ENCODE results near the gene LHX8. TPM values are rescaled to one million over a fixed set of nuclear protein-coding genes. Genes with fewer than 3 reads are reported as not detected.

The LHX8 gene
- total RNA-seq, 1 donor = not detected

GRCh38 chr1:75132812-75133619, 1.2 kb upstream of the LHX8 start:
- no peaks in the 10 kb centered on the region for H4K20me1 ChIP-seq (ENCODE audit: insufficient read depth, low read length)
- no peak for TF ChIP-seq CTCF (IDR thresholded peaks at IDR 0.05; ENCODE audit: extremely low read depth, low read depth, low read length)
- H3K4me2 ChIP-seq (ENCODE audit: insufficient read depth, low read length) = no peak overlapping the region
- no peaks in the 10 kb centered on the region for H3K79me2 ChIP-seq (ENCODE audit: insufficient read depth, low read length)
- no peaks in the 10 kb centered on the region for H3K36me3 ChIP-seq (ENCODE audit: insufficient read depth, low read length)
- peaks cover 91% of the 10 kb centered on the region for H3K27me3 ChIP-seq (ENCODE audit: insufficient read depth, low read length)
- no peaks in the 10 kb centered on the region for H3K4me1 ChIP-seq (ENCODE audit: insufficient read depth, low read length)
- no peak overlapping the region for H3K4me3 ChIP-seq (ENCODE audit: insufficient read depth, low read length)
- no peak for DNase-seq (ENCODE audit: insufficient read length, low spot score, missing footprints)
- H3K27ac ChIP-seq (ENCODE audit: low read depth, low read length) = no peak overlapping the region
- H3K9me3 ChIP-seq (ENCODE audit: low read depth, low read length) = no peaks in the 10 kb centered on the region
- H2AFZ ChIP-seq (ENCODE audit: low read length) = no peak overlapping the region

- TF ChIP-seq CTCF (IDR thresholded peaks at IDR 0.05; ENCODE audit: extremely low read depth, low read depth, low read length) = no peak
- no peaks in the 10 kb centered on the region for H3K36me3 ChIP-seq (ENCODE audit: insufficient read depth, low read length)
- peak overlapping the region; percentile 29 for H2AFZ ChIP-seq (ENCODE audit: low read length)
- H4K20me1 ChIP-seq (ENCODE audit: insufficient read depth, low read length) = no peaks in the 10 kb centered on the region
- H3K79me2 ChIP-seq (ENCODE audit: insufficient read depth, low read length) = no peaks in the 10 kb centered on the region
- peak; percentile 43 for DNase-seq (ENCODE audit: insufficient read length, low spot score, missing footprints)
- H3K4me2 ChIP-seq (ENCODE audit: insufficient read depth, low read length) = peak overlapping the region; percentile 48
- H3K4me3 ChIP-seq (ENCODE audit: insufficient read depth, low read length) = peak overlapping the region; percentile 53
- H3K27ac ChIP-seq (ENCODE audit: low read depth, low read length) = no peak overlapping the region
- H3K9me3 ChIP-seq (ENCODE audit: low read depth, low read length) = no peaks in the 10 kb centered on the region
- peaks cover 73% of the 10 kb centered on the region for H3K27me3 ChIP-seq (ENCODE audit: insufficient read depth, low read length)
- no peaks in the 10 kb centered on the region for H3K4me1 ChIP-seq (ENCODE audit: insufficient read depth, low read length)
These were observed 722 bp downstream of the LHX8 start for GRCh38 chr1:75134647-75135572.

- Histone ChIP-seq H3K27me3 (ENCODE audit: insufficient read depth, low read length) (peaks cover 65% of the 10 kb centered on the region), H4K20me1 (ENCODE audit: insufficient read depth, low read length) (no peaks in the 10 kb centered on the region), H3K4me3 (ENCODE audit: insufficient read depth, low read length) (peak overlapping the region; percentile 53), H3K36me3 (ENCODE audit: insufficient read depth, low read length) (no peaks in the 10 kb centered on the region), H3K27ac (ENCODE audit: low read depth, low read length) (no peak overlapping the region), H3K4me1 (ENCODE audit: insufficient read depth, low read length) (no peaks in the 10 kb centered on the region), H3K9me3 (ENCODE audit: low read depth, low read length) (no peaks in the 10 kb centered on the region), H3K4me2 (ENCODE audit: insufficient read depth, low read length) (peak overlapping the region; percentile 48), H2AFZ (ENCODE audit: low read length) (peak overlapping the region; percentile 29), H3K79me2 (ENCODE audit: insufficient read depth, low read length) (no peaks in the 10 kb centered on the region)
- TF ChIP-seq CTCF (IDR thresholded peaks at IDR 0.05; ENCODE audit: extremely low read depth, low read depth, low read length) = no peak
- peak; percentile 58 for DNase-seq (ENCODE audit: insufficient read length, low spot score, missing footprints)
These were observed 1.5 kb downstream of the LHX8 start for GRCh38 chr1:75135573-75136194.
